GM12892 (cell line): Measurements from ENCODE around the gene MYO3B.

Experiments
- POLR2A ChIP-seq: IDR thresholded peaks from 2 replicates; pipeline ENCODE4 v1.6.1; 2011; ENCODE audit warnings: low read depth, low read length, control low read depth
- POLR2AphosphoS5 ChIP-seq: IDR thresholded peaks from 2 replicates; pipeline ENCODE4 v1.6.1; 2011; ENCODE audit warnings: low read depth, low read length, control low read depth

DNA sequence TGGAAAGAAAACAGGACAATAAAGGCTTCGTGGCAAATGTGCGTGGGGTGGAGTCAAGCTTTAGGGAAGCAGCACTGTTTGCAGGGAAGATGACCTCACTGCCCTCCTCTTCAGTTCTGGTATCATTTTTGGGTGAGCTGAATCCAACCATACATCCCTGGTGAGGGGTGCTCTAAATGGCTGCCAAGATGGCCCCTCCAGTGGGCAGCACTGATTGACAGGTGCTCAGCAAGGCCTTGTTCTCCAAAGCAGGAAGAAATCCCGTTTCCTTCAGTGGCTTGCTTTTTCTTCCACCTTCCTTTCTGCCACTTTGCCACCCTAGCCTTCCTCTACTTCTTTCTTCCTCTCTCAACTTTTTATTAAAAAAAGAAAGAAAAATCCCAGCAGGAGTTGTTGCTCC, 404.4 kb downstream of the MYO3B start:
- TF ChIP-seq POLR2A: no peak
- no peak for TF ChIP-seq POLR2AphosphoS5
